GM12878 (cell line): ENCODE measurements around the gene DRD2.

Experiments used
- BHLHE40 ChIP-seq, 2 experiments: fragments of 450-650 bp in 1 of 2; IDR thresholded peaks; 2 replicates each; pipeline ENCODE4 v1.6.1; 2011 to 2017; ENCODE audit warnings: low read depth in 2 of 2, borderline replicate concordance in 1 of 2, improper control_type of control experiment in 1 of 2, low read length in 1 of 2, mild to moderate bottlenecking in 1 of 2
- CTCF ChIP-seq, 3 experiments: IDR thresholded peaks in 2 of 3; conservative IDR thresholded peaks in 1 of 3; 2 replicates each; pipeline ENCODE4 v1.5.1; 2011; ENCODE audit warnings: low read depth in 3 of 3, low read length in 3 of 3, mild to moderate bottlenecking in 3 of 3, control low read depth in 2 of 3, moderate library complexity in 2 of 3, inconsistent platforms in 1 of 3, mixed read lengths in 1 of 3; ENCODE audit not compliant: control insufficient read depth in 2 of 3, insufficient read depth in 1 of 3; ENCODE audit errors: extremely low read depth in 1 of 3
- EZH2 ChIP-seq: IDR thresholded peaks from 2 replicates; pipeline ENCODE4 v1.6.1; 2012; ENCODE audit warnings: low read depth, mild to moderate bottlenecking, control low read depth, inconsistent platforms, low read length, borderline replicate concordance; ENCODE audit not compliant: control insufficient read depth
- JUNB ChIP-seq: IDR thresholded peaks from 2 replicates; pipeline ENCODE4 v1.6.1; 2016; ENCODE audit warnings: antibody characterized with exemption, mild to moderate bottlenecking
- POLR2A ChIP-seq: IDR thresholded peaks from 2 replicates; pipeline ENCODE4 v1.6.1; 2011; ENCODE audit warnings: low read depth, mild to moderate bottlenecking, low read length
- TARDBP ChIP-seq: IDR thresholded peaks from 2 replicates; pipeline ENCODE4 v1.6.1; 2016; ENCODE audit warnings: borderline replicate concordance

- TF ChIP-seq JUNB (no peak), POLR2A (no peak), CTCF (IDR thresholded peaks at IDR 0.05 in 2 of 3, conservative IDR thresholded peaks at IDR 0.05 in 1 of 3; ENCODE audit: control insufficient read depth in 2 of 3, extremely low read depth in 1 of 3, insufficient read depth in 1 of 3, low read depth in 3 of 3, low read length in 3 of 3) (no peak), EZH2 (no peak), TARDBP (no peak), BHLHE40 (IDR thresholded peaks at IDR 0.05; ENCODE audit: borderline replicate concordance in 1 of 2, low read depth in 2 of 2, low read length in 1 of 2) (no peak)
Measured at GRCh38 chr11:113393501-113393985, 81.7 kb downstream of the DRD2 start.
